ENCODE results near the gene AP3B1. TPM values are rescaled to one million over a fixed set of nuclear protein-coding genes. Genes with fewer than 3 reads are reported as not detected.

Gene AP3B1
- total RNA-seq, 2 donors from 2014 or later = 53.4 to 74.0 TPM

DNA sequence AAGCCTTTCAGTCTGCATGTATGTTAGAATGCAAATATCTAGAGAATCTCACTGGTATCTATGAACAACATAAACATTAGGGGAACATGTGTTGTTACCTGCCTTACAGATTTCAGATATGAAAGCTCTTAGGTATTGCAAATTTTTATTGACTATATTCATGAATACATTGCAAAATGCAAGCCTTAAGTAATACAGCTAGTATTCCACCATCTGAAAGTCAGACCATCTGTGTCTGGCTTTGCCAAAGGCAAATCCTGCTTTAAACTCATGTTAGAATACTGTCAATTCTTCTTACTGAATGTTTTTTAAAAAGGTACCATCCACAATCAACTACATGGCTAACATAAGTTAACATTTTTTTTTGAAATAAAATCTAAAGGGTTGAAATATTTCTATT lies 215.6 kb downstream of the AP3B1 start:
- Histone ChIP-seq H3K27me3 (ENCODE audit: control insufficient read depth, insufficient read depth, low read length, poor library complexity, severe bottlenecking) (no peaks in the 10 kb centered on the region), H3K9me3 (ENCODE audit: control insufficient read depth, low read length) (no peaks in the 10 kb centered on the region), H3K4me1 (ENCODE audit: control insufficient read depth, insufficient read depth, low read length) (peaks cover 11% of the 10 kb centered on the region), H3K4me3 (ENCODE audit: low read length) (no peak overlapping the region), H3K36me3 (ENCODE audit: control insufficient read depth, insufficient read depth, low read length) (peaks cover 4% of the 10 kb centered on the region), H3K27ac (ENCODE audit: low read depth, low read length) (no peak overlapping the region), H3K9ac (ENCODE audit: extremely low read depth, low read length, poor library complexity, severe bottlenecking) (no peak overlapping the region)
- Mint-ChIP-seq H3K4me3 (no peak overlapping the region), H3K9me3 (no peaks in the 10 kb centered on the region), H3K27ac (no peak overlapping the region), H3K27me3 (ENCODE audit: insufficient read depth) (no peaks in the 10 kb centered on the region), H3K36me3 (ENCODE audit: low read depth) (peaks cover 28% of the 10 kb centered on the region), H3K4me1 (peaks cover 18% of the 10 kb centered on the region)
- DNase-seq = no peak
- TF ChIP-seq, protein P1, sequence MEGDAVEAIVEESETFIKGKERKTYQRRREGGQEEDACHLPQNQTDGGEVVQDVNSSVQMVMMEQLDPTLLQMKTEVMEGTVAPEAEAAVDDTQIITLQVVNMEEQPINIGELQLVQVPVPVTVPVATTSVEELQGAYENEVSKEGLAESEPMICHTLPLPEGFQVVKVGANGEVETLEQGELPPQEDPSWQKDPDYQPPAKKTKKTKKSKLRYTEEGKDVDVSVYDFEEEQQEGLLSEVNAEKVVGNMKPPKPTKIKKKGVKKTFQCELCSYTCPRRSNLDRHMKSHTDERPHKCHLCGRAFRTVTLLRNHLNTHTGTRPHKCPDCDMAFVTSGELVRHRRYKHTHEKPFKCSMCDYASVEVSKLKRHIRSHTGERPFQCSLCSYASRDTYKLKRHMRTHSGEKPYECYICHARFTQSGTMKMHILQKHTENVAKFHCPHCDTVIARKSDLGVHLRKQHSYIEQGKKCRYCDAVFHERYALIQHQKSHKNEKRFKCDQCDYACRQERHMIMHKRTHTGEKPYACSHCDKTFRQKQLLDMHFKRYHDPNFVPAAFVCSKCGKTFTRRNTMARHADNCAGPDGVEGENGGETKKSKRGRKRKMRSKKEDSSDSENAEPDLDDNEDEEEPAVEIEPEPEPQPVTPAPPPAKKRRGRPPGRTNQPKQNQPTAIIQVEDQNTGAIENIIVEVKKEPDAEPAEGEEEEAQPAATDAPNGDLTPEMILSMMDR (conservative IDR thresholded peaks at IDR 0.05) = no peak

DNA sequence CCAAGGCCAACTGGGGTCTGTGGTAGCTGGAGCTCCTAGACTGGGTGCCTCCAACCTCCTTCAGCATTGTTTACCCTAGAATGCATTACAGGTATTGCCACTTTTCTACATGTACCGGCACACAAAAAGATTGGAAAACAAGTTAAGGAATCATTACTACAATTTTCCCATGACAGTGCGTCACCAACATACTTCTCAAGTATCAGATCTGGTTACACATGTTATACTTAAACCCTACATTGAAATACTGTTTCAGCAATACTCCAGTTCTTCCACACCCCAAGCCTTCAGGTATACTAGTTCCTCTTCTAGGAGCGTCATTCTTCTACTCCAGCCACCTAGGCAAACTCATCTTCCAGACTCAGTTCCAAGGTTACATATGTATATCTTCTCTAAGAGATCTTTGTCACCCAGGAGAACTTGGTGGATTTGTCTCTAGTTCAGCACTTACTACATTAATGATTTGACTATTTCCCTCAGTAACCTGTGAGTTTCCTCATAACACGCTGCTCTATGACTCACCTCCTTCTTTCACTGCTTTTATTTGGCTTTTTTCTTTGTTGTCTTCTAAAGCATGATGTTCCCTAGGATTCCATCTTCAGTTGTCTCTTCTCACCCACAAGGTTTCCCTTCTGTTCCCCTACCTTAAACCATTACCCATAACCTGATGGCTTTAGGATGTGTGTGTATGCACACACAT lies 217.0 kb downstream of the AP3B1 start:
- Histone ChIP-seq H3K27ac (ENCODE audit: low read depth, low read length) (no peak overlapping the region), H3K4me3 (ENCODE audit: low read length) (peak overlapping the region; percentile 2), H3K27me3 (ENCODE audit: control insufficient read depth, insufficient read depth, low read length, poor library complexity, severe bottlenecking) (no peaks in the 10 kb centered on the region), H3K9ac (ENCODE audit: extremely low read depth, low read length, poor library complexity, severe bottlenecking) (no peak overlapping the region), H3K9me3 (ENCODE audit: control insufficient read depth, low read length) (no peaks in the 10 kb centered on the region), H3K4me1 (ENCODE audit: control insufficient read depth, insufficient read depth, low read length) (peaks cover 11% of the 10 kb centered on the region), H3K36me3 (ENCODE audit: control insufficient read depth, insufficient read depth, low read length) (peaks cover 2% of the 10 kb centered on the region)
- Mint-ChIP-seq H3K9me3 (no peaks in the 10 kb centered on the region), H3K4me3 (no peak overlapping the region), H3K36me3 (ENCODE audit: low read depth) (peaks cover 25% of the 10 kb centered on the region), H3K4me1 (peaks cover 19% of the 10 kb centered on the region), H3K27ac (no peak overlapping the region), H3K27me3 (ENCODE audit: insufficient read depth) (no peaks in the 10 kb centered on the region)
- DNase-seq = no peak
- TF ChIP-seq, protein P1 (conservative IDR thresholded peaks at IDR 0.05) = no peak
- WGBS, 2 experiments (ENCODE audit: insufficient coverage in 1 of 2, insufficient read length in 1 of 2) = 93 to 96% methylated on average over 4 of the region's 4 CpGs

DNA sequence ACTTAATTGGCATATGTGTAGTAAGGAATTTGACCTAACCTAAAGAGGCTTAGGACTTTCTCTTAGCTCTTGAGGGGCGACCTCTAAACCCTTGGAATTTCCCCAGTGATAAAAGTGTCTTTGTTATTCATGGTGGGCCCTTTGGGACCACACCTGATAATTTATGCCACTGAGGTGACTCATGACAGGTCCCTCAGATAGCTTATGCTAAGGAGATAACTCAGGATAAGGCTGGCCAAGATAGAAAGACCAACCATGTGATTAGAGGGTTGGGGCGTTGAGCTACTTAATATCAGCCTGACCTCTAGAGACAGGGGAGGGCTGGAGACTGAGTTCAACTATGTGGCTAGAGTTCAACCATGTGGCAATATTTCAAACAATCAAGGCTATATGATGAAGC lies 218.1 kb downstream of the AP3B1 start:
- Histone ChIP-seq H3K9ac (ENCODE audit: extremely low read depth, low read length, poor library complexity, severe bottlenecking) (no peak overlapping the region), H3K4me3 (ENCODE audit: low read length) (peak overlapping the region; percentile 2), H3K27me3 (ENCODE audit: control insufficient read depth, insufficient read depth, low read length, poor library complexity, severe bottlenecking) (no peaks in the 10 kb centered on the region), H3K9me3 (ENCODE audit: control insufficient read depth, low read length) (no peaks in the 10 kb centered on the region), H3K36me3 (ENCODE audit: control insufficient read depth, insufficient read depth, low read length) (no peaks in the 10 kb centered on the region), H3K27ac (ENCODE audit: low read depth, low read length) (no peak overlapping the region), H3K4me1 (ENCODE audit: control insufficient read depth, insufficient read depth, low read length) (peaks cover 11% of the 10 kb centered on the region)
- H3K4me3 Mint-ChIP-seq = no peak overlapping the region
- H3K4me1 Mint-ChIP-seq = peaks cover 19% of the 10 kb centered on the region
- 36 to 83% methylated on average over 1 to 2 of the region's 2 CpGs for WGBS, 2 experiments (ENCODE audit: insufficient coverage in 1 of 2, insufficient read length in 1 of 2)
- TF ChIP-seq, protein P1 (conservative IDR thresholded peaks at IDR 0.05) = no peak
- no peaks in the 10 kb centered on the region for H3K27me3 Mint-ChIP-seq (ENCODE audit: insufficient read depth)
- no peaks in the 10 kb centered on the region for H3K9me3 Mint-ChIP-seq
- peak; percentile 68 for DNase-seq
- H3K27ac Mint-ChIP-seq = no peak overlapping the region
- peaks cover 20% of the 10 kb centered on the region for H3K36me3 Mint-ChIP-seq (ENCODE audit: low read depth)
